HG03432 (cell line): ENCODE results near the gene CIZ1.
A peak's percentile ranks its signal among the peaks of the same experiment; 100 is the strongest.

Experiments
- ATAC-seq: cut with Tn5 transposase; IDR thresholded peaks from one replicate; pipeline ENCODE4 v1.9.1; 2021; ENCODE audit warnings: mild to moderate bottlenecking, moderate library complexity; ENCODE audit not compliant: unreplicated experiment

CIZ1 gene

GRCh38 chr9:128213746-128214497 is 22.6 kb upstream of the CIZ1 start:
- ATAC-seq, result no peak

DNA sequence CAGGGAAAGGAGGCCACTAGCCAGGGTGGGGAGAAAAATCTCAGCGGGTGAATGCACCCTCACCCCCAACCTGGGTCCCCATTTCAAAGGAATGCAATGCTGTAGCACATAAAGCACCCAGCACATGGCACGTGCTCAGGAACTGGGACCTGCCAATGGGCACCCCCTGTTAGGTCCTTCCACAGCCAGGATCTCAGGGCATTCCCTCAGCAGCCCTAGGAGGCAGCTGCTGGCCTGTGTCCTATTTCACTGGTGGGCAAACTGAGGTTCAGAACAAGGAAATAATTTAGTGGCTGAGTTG is 20.6 kb upstream of the CIZ1 start:
- no peak for ATAC-seq

- no peak for ATAC-seq
Observed at GRCh38 chr9:128211186-128211980, 20.0 kb upstream of the CIZ1 start.

DNA sequence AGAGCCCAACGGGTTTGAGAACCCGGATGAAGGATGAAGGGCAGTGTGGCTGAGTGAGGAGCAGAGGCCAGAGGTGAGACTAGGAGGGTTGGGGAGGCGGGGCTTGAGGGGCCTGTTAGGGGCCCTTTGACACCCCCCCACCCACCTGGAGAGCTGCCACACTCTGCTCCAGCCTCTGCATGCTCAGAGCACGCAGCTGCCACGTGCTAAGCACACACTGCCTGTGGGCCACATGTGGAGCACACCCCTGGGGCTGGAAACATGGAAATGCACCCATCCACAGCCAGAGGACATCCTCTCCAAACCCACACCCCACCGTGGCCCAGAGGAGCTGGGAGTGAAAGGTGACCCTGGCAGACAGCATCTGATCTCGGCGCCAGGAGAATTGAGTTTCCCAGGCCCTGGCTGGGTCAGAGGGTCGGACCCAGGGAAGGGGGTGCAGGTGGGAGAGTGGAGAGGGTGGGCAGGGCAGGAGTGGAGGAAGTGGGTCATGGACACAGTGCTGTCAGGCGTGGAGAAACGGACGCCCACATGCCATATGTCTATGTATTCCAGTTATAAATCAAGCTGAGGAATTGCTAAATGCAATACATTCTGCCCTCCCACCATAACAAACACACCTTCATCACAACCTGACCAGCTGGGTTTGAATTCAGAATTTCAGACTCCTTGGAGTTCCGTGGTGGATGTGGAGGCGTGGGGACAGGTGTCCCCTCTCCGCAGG is 17.7 kb upstream of the CIZ1 start:
- no peak for ATAC-seq

- no peak for ATAC-seq
Observed at GRCh38 chr9:128208386-128208785, 17.0 kb upstream of the CIZ1 start.

- no peak for ATAC-seq
Observed at GRCh38 chr9:128206916-128207910, 15.8 kb upstream of the CIZ1 start.

DNA sequence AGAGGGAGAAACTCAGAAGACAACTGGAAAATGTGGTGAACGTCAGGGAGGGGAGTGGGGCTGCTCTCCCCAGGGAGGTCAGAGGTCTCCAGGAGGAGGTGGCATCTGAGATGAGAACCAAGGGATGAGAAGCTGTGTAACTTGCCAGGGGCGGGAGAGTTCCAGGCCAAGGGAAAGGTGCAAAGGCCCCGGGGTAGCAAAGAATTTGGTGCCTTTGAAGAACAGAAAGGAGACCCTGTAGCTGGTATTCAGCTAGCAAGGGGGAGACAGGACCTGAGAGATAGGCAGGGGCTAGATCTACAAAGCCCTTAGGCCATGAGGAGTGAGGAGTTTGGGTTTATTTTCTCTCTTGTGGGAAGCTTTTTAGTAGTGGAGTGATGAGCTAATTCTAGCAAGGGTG is 15.1 kb upstream of the CIZ1 start:
- ATAC-seq, result no peak

DNA sequence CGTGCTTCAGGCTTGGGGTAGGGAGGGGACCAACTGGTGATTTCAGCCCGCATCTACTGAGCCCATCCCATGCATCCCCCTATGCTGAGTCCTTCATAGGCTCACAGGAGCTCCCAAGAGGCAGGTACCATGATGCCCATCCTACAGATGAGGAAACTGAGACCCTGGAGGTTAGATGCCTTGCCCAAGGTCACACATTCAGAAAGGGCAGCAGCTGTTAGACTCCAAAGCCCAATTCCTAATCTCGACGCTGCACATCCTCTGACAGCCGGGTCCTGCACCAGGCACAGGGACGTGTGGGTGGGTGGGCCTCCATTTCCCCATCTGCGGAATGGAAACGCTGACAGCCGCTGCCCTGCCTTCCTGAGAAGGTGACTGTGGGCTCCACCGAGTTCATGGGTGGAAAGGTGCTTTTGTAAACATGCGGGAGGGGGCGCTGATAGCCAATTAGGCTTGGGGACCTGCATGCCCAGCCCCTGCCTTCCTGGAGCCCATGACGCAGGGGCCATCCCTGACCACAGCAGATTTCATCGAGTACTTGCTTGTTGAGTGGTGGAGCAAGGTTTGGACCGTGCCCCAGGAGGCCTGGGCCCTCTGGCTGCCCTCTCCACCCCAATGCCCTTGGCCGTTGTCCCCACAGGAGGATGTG is 14.0 kb upstream of the CIZ1 start:
- ATAC-seq, result no peak

DNA sequence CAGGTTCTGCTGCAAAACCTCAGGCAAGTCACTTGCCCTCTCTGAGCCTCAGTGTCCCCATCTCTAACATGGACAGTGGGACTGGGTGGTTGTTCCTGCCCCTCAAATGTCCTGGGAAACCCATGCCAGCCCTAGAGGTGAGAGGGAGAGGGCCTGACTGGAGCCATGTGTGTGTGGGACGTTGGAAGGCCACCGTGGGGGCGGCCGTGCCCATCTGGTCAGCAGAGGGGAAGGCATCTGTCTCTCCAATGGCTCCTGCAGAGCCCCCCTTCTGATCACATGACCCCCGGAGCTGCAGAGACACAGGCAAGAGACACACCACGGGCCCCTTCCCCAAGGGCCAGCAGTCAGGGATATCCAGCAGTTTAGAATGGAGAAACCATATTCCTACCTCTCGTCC is 13.5 kb upstream of the CIZ1 start:
- no peak for ATAC-seq

- no peak for ATAC-seq
Observed at GRCh38 chr9:128203707-128204551, 12.6 kb upstream of the CIZ1 start.

GRCh38 chr9:128203024-128203706 is 11.8 kb upstream of the CIZ1 start, which contains the start of gene DNM1:
TSS of gene DNM1 (plus strand) at chr9:128203379. CDS start at chr9:128203471, 92 bp downstream.
- ATAC-seq, result peak; percentile 75

DNA sequence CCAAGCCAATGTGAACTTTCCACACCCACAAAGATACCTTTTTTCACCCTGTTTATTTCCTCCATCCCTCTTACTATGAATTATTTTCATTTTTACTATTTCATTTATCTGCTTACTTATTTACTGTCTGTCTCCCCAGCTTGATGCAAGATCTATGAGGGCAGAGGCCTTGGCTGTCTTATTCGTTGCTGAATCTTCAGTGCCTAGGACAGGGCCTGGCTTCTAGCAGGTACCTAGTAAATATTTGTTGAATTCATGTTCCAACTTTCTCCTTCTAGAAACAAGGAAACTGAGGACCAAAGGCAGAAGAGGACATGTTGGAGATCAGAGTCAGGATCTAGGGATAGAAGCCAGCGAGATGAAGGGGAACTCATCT is 11.3 kb upstream of the CIZ1 start:
- no peak for ATAC-seq

DNA sequence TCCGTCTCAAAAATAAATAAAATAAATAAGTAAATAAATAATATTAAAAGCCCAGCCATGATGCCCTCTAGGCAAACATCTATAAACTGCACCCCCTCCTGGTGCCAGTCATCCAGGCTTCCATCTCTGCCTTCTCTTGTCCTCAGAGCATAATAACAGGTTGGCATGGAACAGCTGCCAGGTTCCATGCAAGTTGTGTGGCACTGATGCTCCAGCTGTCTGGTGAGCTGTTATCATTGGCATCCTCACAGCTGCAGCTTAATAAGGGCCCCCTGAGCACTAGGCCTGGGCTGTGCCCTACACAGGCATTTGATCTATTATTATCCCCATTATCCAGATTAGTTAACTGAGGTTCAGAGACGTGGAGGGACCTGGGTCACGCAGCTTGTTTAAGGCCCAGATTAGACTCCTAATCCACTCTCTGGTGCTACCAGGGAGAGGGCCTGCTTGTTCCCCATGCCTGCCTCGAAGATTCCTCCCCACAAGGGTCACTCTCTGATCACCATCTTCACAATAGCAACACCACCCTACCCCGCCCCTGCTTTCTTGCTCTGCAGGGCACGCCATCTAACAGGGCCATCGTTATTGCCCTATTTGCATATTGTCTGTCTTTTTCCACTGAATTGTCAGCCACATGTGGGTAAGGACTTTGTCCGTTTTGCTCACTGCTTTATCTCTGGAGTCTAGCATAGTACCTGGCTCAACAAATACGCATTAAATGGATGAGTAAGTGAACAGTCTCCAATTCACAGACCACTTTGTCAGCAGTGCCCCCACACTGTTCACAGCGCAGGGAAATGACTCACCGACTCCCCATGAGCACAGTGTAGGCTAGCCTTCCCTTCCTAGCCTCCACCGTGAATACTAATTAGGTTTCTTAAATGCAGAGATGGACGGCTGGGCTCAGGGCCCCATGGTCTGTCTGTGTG is 10.3 kb upstream of the CIZ1 start:
- no peak for ATAC-seq

- no peak for ATAC-seq
Observed at GRCh38 chr9:128193469-128194096, 2.2 kb upstream of the CIZ1 start.

DNA sequence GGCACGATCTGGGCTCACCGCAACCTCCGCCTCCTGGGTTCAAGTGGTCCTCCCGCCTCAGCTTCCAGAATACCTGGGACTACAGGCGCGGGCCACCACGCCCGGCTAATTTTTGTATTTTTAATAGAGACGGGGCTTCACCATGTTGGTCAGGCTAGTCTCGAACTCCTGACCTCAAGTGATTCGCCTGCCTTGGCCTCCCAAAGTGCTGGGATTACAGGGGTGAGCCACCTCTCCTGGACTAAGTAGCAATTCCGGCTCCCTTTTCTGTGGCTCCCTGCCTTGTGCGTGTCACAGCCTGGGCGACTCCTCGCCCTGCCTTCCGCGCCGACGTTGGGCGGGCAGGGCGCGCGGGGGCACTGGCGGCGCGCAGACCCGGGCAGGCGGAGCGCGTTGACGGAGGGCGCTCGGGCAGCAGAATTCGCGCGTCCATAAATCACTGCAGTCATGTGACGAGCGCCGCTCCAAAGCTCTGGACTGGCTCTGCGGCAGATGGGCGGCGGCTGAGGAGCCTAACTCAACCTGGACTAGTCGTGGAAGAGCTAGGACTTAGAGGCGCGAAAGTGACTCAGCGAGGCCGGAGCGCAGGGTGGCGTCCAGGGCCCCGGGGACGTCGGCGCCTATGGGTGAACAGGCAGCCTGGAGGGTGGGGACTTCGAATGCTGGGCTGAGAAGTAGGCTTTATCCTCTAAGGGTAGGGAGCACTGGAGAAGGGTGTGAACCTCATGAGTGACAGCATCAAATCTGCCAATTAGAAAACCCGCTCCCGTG is 1.4 kb upstream of the CIZ1 start:
- ATAC-seq, result peak; percentile 49
